Caki2 (cell line): ENCODE results near the gene NFE2L3. TPM values are rescaled to one million over a fixed set of nuclear protein-coding genes. Genes with fewer than 3 reads are reported as not detected.

Experiments used
- DNase-seq: peaks from one replicate; pipeline ENCODE4 v3.0.0-alpha.2; 2015; ENCODE audit warnings: low read depth
- in situ Hi-C: cut with HindIII; loops from 2 replicates; pipeline ENCODE4 v1.10.0; 2016; ENCODE audit warnings: low sequenced_read_pairs, low pct_unique_long_range_greater_than_20kb, mixed read lengths
- total RNA-seq: library from RNA; depleted of rRNA; stranded (reverse); fragments of >200 nt; shearing (Covaris generic); gene quantifications from 2 replicates; pipeline ENCODE4 v1.2.3, GENCODE V29; 2014; ENCODE audit warnings: low replicate concordance; rRNA removed

NFE2L3 gene
- total RNA-seq, 1 experiment from 2014 or later: 88.0 TPM

DNA sequence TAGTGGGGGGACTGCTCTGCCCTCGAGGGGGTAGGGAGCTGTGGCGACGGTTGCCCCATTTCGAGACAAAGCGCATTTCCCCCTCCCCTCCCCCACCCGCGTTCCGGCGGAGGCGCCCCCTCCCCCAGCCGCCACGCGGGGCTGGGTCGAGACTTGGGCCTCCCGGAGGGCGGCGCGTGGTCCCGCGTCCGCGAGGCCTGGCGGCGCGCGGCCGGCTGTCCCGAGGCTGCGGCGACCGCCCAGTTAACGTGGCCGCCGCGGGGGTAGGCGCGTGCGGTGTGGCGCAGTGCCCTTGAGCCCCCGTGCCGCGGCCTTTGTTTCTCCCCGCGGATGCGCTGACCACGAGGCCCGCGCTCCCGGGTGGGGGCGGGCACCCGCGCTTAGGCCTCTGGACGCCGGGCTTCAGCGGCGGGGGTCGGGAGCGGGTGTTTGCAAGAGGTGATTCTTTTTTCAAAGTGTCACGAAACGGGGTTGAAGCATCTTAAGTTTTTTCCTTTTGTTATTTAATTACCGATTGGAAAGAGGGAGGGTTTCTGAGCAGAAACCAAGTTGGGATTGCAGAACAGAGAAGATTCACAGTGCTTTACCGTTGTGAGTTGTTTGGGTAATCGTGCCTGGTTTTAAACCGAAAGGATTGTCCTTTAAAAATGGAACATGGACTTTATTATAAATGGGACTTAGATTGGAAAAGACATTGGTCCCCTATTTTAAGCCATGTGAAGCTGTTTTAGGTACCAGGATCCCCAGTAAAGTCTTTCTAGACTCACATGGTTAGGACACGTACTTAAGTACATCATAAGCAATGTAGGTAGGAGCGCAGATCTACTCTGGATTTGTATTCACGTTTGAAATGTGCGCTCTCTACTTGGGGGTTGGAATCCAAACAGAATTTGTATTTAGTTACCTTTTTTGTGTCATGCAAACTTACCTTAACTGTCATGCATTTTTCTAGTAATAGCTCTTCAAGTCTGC, 50.3 kb downstream of the NFE2L3 start:
- in situ Hi-C loops: no loop called here
- DNase-seq: peak; percentile 37

DNA sequence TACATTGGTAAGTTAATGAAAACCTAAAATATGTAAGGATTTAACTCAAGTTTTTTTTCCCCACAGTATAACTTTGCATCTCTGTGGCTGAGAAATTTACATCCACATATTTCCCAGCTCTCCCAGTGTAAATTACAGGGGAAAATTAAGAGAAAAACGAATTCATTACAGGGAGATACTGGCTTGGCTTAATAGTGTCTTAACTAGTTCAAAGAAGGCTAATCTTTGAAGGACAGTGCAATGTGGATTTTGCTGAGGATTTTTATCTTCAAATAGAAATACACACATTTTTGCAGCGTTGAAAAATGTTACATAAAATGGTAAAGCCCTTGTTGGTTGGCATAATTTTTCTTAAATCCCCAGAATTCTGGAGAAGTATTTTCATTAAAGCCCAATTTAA, 51.0 kb downstream of the NFE2L3 start:
- DNase-seq: no peak
- in situ Hi-C loops: no loop called here

DNA sequence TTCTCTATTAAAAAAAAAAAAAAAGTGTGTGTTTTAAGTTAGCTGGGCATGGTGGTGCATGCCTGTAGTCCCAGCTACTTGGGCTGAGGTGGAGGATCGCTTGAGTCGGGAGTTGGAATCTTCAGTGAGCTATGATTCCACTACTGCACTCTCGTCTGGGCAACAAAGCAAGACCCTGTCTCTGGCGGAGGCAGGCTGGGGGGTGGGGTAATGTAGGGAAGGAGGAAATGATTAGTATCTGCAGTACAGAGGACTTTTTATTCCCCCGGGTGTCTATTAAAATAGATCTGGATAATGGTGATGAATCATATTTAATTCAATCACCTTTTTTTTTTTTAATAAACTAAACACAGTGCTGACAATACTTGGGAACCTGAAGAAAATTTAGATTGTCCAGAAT, 56.0 kb downstream of the NFE2L3 start:
- in situ Hi-C loops: no loop called here
- DNase-seq: no peak

DNA sequence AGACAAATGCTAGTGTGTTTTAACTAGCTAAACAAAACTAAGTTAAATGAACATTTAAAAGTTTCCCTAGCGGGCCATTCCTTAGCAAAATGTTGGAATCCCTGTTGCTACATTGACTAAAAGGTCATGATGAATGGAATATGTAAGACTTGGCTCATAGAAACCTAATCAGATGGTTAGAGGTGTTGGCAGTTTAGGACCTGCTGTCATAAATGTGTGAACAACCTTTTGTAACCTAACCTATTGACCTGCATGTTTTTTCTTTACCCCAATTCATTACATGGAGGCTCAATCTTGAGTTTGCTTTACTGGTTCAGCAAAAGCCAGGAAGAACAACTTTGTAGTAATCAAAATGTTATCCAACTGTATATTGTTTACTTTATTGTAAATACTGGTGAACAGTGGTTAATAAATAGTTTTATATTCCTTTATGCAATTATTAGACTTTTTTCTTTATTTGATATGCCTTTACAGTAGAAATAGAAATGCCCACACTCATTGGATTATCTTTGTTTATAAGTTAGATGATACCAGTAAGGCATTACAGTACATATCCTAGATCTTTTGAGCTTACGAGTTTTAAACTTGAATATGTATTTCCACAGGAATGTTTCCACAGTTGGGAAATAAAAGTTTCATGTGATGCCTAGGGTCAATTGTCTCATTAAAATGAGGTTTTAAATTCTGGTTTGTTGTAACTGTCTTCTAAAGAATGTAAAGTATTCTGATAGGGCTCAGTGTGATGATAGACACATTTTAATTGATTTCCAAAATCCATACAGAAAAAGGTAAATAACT, 61.1 kb downstream of the NFE2L3 start:
- in situ Hi-C loops: no loop called here
- DNase-seq: no peak

DNA sequence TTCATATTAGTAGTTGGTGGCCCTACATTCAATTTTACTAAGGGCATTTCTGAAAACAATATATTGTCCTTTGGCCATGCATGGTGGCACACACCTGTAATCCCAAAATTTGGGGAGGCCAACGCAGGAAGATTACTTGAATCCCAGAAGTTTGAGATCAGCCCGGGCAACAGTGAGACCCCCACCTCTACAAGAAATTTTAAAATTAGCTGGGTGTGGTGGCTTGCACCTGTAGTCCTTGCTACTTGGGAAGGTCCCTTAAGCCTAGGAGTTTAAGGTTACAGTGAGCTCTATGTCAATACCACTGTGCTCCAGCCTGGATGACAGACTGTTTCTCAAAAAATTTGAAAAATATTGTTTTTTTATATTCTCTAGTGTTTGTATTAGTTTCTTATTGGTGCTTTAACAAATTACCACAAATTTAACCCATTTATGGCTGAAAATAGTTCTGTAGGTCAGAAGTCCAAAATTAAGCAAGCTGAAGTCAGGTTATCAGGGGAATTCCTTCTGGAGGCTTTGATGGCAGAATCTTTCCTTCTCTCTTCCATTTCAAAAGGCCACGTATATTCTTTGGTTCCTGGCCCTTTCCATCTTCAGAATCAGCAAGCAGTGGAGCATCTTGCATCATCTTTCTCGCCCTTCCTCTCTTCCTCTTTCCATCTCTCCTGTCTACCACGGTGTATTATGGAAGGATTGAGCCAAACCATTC, 62.0 kb downstream of the NFE2L3 start:
- DNase-seq: no peak
- in situ Hi-C loops: no loop called here

DNA sequence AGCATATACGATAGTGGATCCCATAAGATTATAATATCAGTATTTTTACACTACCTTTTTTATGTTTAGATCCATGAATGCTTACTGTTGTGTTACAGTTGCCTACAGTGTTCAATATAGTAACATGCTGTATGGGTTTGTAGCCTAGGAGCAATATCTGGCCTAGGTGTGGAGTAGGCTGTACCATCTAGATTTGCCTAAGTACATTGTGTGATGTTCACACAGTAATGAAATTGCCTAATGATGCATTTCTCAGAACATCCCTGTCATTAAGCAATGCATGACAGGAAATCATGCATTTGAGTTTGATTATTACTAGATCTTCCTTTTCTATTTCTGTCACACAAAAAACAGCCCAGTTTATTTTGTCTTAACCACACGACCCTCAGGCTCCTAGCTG, 64.1 kb downstream of the NFE2L3 start:
- in situ Hi-C loops: no loop called here
- no peak for DNase-seq

DNA sequence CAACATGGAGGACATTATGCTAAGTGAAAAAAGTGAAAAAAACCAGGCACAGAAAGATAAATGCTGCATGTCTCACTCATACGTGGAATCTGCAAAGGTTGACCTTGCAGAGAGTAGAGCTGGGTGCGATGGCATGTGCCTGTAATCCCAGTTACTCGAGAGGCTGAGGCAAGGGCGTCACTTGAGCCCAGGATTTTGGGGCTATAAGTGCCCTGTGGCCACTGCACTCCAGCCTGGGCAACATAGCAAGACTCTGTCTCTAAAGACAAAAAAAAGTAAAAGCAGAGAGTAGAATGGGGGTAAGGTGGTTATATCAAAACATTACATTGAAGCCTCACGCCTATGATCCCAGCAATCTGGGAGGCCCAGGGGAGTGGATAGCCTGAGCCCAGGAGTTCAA, 72.4 kb downstream of the NFE2L3 start:
- in situ Hi-C loops: no loop called here

DNA sequence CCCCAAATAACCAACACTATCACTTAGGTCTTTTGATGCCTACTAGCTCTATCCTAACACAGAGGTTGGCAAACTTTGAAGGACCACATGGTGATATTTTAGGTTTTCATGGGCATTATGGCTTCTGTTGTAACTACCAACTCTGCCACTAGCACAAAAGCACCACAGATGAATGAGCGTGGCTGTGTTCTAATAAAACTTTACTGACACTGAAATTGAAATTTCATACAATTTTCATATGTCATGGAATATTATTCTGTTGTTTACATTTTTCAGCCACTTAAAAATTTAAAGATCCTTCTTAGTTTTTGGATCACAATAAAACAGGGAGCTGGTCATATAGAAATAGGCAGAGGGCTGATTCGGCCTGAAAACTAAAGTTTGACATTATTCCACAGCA, 76.0 kb downstream of the NFE2L3 start:
- DNase-seq: no peak
- in situ Hi-C loops: no loop called here

More for the DNA sequence above, 72.4 kb downstream of the NFE2L3 start:
- no peak for DNase-seq

DNA sequence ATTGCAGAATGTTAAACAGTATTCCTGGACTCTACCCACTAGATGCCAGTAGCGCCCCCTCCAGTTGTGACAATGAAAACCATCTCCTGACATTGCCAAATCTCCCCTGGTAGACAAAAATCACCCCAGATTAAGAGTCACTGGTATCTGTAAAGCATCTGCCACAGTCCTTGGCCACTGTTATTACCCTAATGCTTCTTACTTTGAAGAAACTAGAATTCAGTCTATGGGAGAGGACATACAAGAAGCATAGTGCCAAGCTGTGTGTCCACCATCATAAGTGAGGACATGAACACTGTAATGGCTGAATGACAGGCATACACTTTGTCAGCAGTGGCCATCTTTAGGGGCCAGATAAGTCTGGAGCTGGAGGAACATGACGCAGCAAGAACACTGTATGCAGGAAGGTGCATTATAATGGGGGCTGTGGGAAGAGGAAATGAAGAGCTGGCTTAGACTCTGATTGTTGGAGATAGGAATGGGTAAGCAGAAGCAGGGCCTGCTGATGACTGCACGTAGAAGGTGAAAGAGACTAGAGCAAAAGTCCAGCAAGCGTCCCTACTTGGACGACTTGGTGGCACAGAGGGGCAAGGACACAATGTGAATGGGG, 82.0 kb downstream of the NFE2L3 start:
- no peak for DNase-seq
- in situ Hi-C loops: no loop called here

Other genes starting within 250 kb of the NFE2L3 start
- gene HNRNPA2B1, start 48.5 kb downstream of the NFE2L3 start, total RNA-seq: 167 and 170 TPM in 2 replicates
- 250 and 280 TPM in 2 replicates for gene CBX3, start 49.5 kb downstream of the NFE2L3 start, total RNA-seq
- 17.9 and 24.4 TPM in 2 replicates for gene SNX10, start 139.7 kb downstream of the NFE2L3 start, total RNA-seq